GM12878 (cell line): ENCODE data around the gene ZNF3. TPM values are rescaled to one million over a fixed set of nuclear protein-coding genes. Genes with fewer than 3 reads are reported as not detected.

Source experiments
- ATAC-seq: fragments of 200-7000 bp; cut with Tn5 transposase; 3 replicates; pipeline ENCODE4 v1.9.1; 2020; ENCODE audit warnings: mild to moderate bottlenecking, moderate library complexity
- BruUV-seq: library from RNA; stranded (reverse); fragments of 400-500 nt; replicated peaks from 2 replicates; lab custom pipeline; 2021; lab: Mats Ljungman, UMichigan
- CTCF ChIA-PET: fragments of 300-600 bp; sonication (Branson Sonifier 250); formaldehyde crosslinking; extraction: SDS; loops from one replicate; lab custom pipeline; 2021; ENCODE audit warnings: inconsistent platforms; lab: Yijun Ruan, JAX
- POLR2A ChIA-PET: fragments of 350-600 bp; formaldehyde crosslinking; extraction: SDS; loops from one replicate; lab custom pipeline; 2021; ENCODE audit warnings: inconsistent platforms; lab: Charles Lee
- RAD21 ChIA-PET: fragments of 300-600 bp; sonication (Branson Sonifier 250); formaldehyde crosslinking; loops from one replicate; lab custom pipeline; 2023; ENCODE audit warnings: antibody characterized with exemption; ENCODE audit not compliant: unreplicated experiment; lab: Charles Lee
- SMC1A ChIA-PET: fragments of 300-600 bp; sonication (Branson Sonifier 250); formaldehyde crosslinking; loops from one replicate; lab custom pipeline; 2023; ENCODE audit not compliant: unreplicated experiment, uncharacterized antibody; lab: Charles Lee
- DNase-seq: peaks from one replicate; pipeline ENCODE4 v3.0.0-alpha.2; 2011; ENCODE audit warnings: low read depth, low spot score
- FAIRE-seq: peaks from 3 replicates; lab custom pipeline; 2011; peaks lifted over from hg19 to GRCh38; lab: Jason Lieb, UNC
- H2AFZ ChIP-seq: 2 replicates; pipeline ENCODE4 v1.6.0; 2011; ENCODE audit warnings: low read depth, low read length, control low read depth; ENCODE audit not compliant: control insufficient read depth
- H3K27ac ChIP-seq: 2 replicates; pipeline ENCODE4 v1.5.1; 2011; ENCODE audit warnings: control low read depth; ENCODE audit not compliant: control insufficient read depth, insufficient read depth
- H3K27me3 ChIP-seq, 2 experiments: replicated peaks in 1 of 2; 2 replicates each; pipeline versions ENCODE4 v1.6.0 to v1.6.1; 2011; ENCODE audit warnings: low read length in 1 of 2; ENCODE audit not compliant: control insufficient read depth in 2 of 2, insufficient read depth in 2 of 2
- H3K36me3 ChIP-seq, 2 experiments: 2 replicates each; pipeline ENCODE4 v1.5.1; 2011; ENCODE audit warnings: low read length in 1 of 2; ENCODE audit not compliant: control insufficient read depth in 2 of 2, insufficient read depth in 2 of 2
- H3K4me1 ChIP-seq: 2 replicates; pipeline ENCODE4 v1.6.1; 2011; ENCODE audit warnings: mild to moderate bottlenecking, low read length, moderate library complexity, mixed read lengths; ENCODE audit not compliant: control insufficient read depth, insufficient read depth
- H3K4me2 ChIP-seq: 2 replicates; pipeline ENCODE4 v1.6.0; 2011; ENCODE audit warnings: control low read depth; ENCODE audit not compliant: control insufficient read depth, insufficient read depth
- H3K4me3 ChIP-seq: fragments of 200-600 bp; sonication (generic); 2 replicates; pipeline ENCODE4 v1.5.1; 2016
- H3K79me2 ChIP-seq: 2 replicates; pipeline ENCODE4 v1.6.0; 2011; ENCODE audit warnings: low read length; ENCODE audit not compliant: control insufficient read depth, insufficient read depth
- H3K9ac ChIP-seq: 2 replicates; pipeline ENCODE4 v1.8.0; 2011; ENCODE audit warnings: low read length, control low read depth, mixed read lengths; ENCODE audit not compliant: control insufficient read depth, insufficient read depth
- H3K9me3 ChIP-seq: replicated peaks from 3 replicates; pipeline ENCODE4 v1.5.1; 2011; ENCODE audit warnings: mild to moderate bottlenecking, low read length; ENCODE audit not compliant: control insufficient read depth, insufficient read depth
- H4K20me1 ChIP-seq: 2 replicates; pipeline ENCODE4 v1.6.0; 2011; ENCODE audit not compliant: control insufficient read depth, insufficient read depth
- CHD4 ChIP-seq: fragments of 200-600 bp; sonication (generic); IDR thresholded peaks from 2 replicates; pipeline ENCODE4 v1.6.1; 2016; ENCODE audit warnings: mild to moderate bottlenecking
- ETV6 ChIP-seq, 2 experiments: fragments of 450-650 bp in 1 of 2; IDR thresholded peaks in 1 of 2; conservative IDR thresholded peaks in 1 of 2; 2 replicates each; pipeline ENCODE4 v1.6.1; 2014; ENCODE audit warnings: antibody characterized with exemption in 1 of 2, borderline replicate concordance in 1 of 2, low read depth in 1 of 2, mild to moderate bottlenecking in 1 of 2, moderate library complexity in 1 of 2
- NFYA ChIP-seq: IDR thresholded peaks from 2 replicates; pipeline ENCODE4 v1.6.1; 2011; ENCODE audit warnings: low read depth, mild to moderate bottlenecking, low read length, improper control_type of control experiment, borderline replicate concordance
- POLR2A ChIP-seq: IDR thresholded peaks from 2 replicates; pipeline ENCODE4 v1.6.1; 2011; ENCODE audit warnings: low read depth, mild to moderate bottlenecking, low read length
- WGBS: methylation state at CpG from one replicate; pipeline ENCODE4 v1.1.6; 2016; ENCODE audit warnings: low lambda C conversion rate; ENCODE audit not compliant: insufficient replicate concordance, insufficient coverage; ENCODE audit errors: missing lambda C conversion rate; 5-methylcytosine and 5-hydroxymethylcytosine counted together
- in situ Hi-C: fragments of 300-500 bp; cut with MboI; formaldehyde crosslinking; loops from 9 replicates; pipeline ENCODE4 v1.14.3; 2018; ENCODE audit warnings: mixed read lengths
- intact Hi-C: fragments of 100-400 bp; cut with micrococcal nuclease; formaldehyde crosslinking; loops from one replicate; pipeline ENCODE4 v1.14.2; 2022; ENCODE audit not compliant: unreplicated experiment
- polyA plus RNA-seq, 11 experiments: library from polyadenylated mRNA; depleted of rRNA in 4 of 11; unstranded in 6 of 11; stranded (reverse) in 5 of 11; fragments of >200 nt; fragmentation: Nextera tagmentation in 4 of 11; fragmentation: Illumina TruSeq in 1 of 11; extraction: Ambion mirVana in 4 of 11; extraction: Trizol in 1 of 11; gene quantifications; 1 replicate in 1 of 11; 2 replicates in 10 of 11; pipeline versions ENCODE4 v1.2.1 to v1.2.3, GENCODE V29; 2011 to 2016; ENCODE audit warnings: inconsistent platforms in 2 of 11, missing spikeins in 2 of 11, low read depth in 1 of 11
- total RNA-seq, 4 experiments: library from RNA; depleted of rRNA in 3 of 4; stranded (reverse); fragments of >200 nt in 3 of 4; fragmentation: Illumina TruSeq in 1 of 4; extraction: Trizol in 1 of 4; gene quantifications; 2 replicates each; pipeline versions ENCODE4 v1.2.1 to v1.2.3, GENCODE V29; 2013 to 2021
- TF ChIP-seq, protein P1 (sequence below): fragments of 450-650 bp; IDR thresholded peaks from 2 replicates; pipeline ENCODE4 v1.6.1; 2017; ENCODE audit warnings: mild to moderate bottlenecking, moderate library complexity
- TF ChIP-seq, protein P2 (sequence below): IDR thresholded peaks from 2 replicates; pipeline ENCODE4 v1.6.1; 2011; ENCODE audit warnings: low read depth, mild to moderate bottlenecking, low read length, moderate library complexity, borderline replicate concordance; ENCODE audit errors: extremely low read depth
- TF ChIP-seq, protein P3 (sequence below): IDR thresholded peaks from 2 replicates; pipeline ENCODE4 v1.6.1; 2012; ENCODE audit warnings: low read length, inconsistent platforms

ZNF3 gene
- total and polyA plus RNA-seq, 10 of the 15 experiments (the other 5 are each of a cell fraction or from before 2014, with no cell fraction given), result 17.2 to 37.4 (median 29.4) TPM

DNA sequence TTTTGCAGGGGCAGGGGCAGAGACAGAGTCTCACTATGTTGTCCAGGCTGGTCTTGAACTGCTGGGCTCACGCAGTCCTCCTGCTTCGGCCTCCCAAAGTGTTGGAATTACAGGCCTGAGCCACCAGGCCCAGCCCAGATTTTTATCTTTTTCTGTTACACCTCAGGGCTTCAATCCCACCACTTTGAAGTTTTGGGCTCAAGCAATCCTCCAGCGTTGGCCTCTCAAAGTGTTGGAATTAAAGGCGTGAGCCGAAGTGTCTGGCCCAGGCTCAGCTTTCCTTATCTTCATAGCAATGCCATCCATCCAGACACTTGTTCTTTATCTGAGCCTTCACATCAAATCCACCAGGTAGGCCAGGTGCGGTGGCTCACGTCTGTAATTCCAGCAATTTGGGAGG, 33.5 kb upstream of the ZNF3 start (continued):
- TF ChIP-seq, protein P1, sequence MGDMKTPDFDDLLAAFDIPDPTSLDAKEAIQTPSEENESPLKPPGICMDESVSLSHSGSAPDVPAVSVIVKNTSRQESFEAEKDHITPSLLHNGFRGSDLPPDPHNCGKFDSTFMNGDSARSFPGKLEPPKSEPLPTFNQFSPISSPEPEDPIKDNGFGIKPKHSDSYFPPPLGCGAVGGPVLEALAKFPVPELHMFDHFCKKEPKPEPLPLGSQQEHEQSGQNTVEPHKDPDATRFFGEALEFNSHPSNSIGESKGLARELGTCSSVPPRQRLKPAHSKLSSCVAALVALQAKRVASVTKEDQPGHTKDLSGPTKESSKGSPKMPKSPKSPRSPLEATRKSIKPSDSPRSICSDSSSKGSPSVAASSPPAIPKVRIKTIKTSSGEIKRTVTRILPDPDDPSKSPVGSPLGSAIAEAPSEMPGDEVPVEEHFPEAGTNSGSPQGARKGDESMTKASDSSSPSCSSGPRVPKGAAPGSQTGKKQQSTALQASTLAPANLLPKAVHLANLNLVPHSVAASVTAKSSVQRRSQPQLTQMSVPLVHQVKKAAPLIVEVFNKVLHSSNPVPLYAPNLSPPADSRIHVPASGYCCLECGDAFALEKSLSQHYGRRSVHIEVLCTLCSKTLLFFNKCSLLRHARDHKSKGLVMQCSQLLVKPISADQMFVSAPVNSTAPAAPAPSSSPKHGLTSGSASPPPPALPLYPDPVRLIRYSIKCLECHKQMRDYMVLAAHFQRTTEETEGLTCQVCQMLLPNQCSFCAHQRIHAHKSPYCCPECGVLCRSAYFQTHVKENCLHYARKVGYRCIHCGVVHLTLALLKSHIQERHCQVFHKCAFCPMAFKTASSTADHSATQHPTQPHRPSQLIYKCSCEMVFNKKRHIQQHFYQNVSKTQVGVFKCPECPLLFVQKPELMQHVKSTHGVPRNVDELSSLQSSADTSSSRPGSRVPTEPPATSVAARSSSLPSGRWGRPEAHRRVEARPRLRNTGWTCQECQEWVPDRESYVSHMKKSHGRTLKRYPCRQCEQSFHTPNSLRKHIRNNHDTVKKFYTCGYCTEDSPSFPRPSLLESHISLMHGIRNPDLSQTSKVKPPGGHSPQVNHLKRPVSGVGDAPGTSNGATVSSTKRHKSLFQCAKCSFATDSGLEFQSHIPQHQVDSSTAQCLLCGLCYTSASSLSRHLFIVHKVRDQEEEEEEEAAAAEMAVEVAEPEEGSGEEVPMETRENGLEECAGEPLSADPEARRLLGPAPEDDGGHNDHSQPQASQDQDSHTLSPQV, result no peak
- TF ChIP-seq, protein P2, sequence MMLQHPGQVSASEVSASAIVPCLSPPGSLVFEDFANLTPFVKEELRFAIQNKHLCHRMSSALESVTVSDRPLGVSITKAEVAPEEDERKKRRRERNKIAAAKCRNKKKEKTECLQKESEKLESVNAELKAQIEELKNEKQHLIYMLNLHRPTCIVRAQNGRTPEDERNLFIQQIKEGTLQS, result no peak
- TF ChIP-seq CHD4 (no peak), ETV6 (conservative IDR thresholded peaks at IDR 0.05 in 1 of 2, IDR thresholded peaks at IDR 0.05 in 1 of 2; ENCODE audit: borderline replicate concordance in 1 of 2, low read depth in 1 of 2) (no peak), NFYA (no peak)
- TF ChIP-seq, all 136 proteins: peak for 0

DNA sequence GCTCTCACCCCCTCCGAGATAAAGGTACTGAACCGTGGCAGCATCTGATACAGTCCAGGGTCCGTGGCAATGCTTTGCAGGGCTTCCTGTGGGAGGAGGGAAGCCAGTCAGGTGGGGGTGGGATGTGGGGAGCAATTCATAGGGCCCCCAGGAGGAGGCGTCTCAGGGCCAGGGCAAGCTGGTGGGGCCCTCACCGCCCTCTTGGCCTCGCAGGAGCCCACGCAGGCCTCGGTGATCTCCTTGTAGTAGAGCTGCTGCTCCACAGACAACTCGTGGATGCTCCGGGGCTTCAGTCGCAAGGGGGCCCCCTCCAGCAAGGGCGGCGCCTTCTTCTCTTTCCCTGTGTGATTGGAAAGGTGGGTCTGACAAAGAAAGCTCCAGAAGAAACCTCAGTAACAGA, 30.4 kb upstream of the ZNF3 start:
- CTCF ChIA-PET, result no interaction called here
- no peaks in the 10 kb centered on the region for H4K20me1 ChIP-seq
- H3K9ac ChIP-seq, result no peak overlapping the region
- in situ Hi-C loops (no loop called here), intact Hi-C loops (no loop called here)
- no peak for TF ChIP-seq POLR2A
- TF ChIP-seq, protein P3, sequence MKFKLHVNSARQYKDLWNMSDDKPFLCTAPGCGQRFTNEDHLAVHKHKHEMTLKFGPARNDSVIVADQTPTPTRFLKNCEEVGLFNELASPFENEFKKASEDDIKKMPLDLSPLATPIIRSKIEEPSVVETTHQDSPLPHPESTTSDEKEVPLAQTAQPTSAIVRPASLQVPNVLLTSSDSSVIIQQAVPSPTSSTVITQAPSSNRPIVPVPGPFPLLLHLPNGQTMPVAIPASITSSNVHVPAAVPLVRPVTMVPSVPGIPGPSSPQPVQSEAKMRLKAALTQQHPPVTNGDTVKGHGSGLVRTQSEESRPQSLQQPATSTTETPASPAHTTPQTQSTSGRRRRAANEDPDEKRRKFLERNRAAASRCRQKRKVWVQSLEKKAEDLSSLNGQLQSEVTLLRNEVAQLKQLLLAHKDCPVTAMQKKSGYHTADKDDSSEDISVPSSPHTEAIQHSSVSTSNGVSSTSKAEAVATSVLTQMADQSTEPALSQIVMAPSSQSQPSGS, result no peak
- TF ChIP-seq CHD4, result no peak
- RAD21 ChIA-PET, result no interaction called here
- no peak overlapping the region for H3K4me2 ChIP-seq
- FAIRE-seq (no peak), DNase-seq (no peak), ATAC-seq (no peak)
- no TSS peak for BruUV-seq
- H3K36me3 ChIP-seq, result peaks cover 5 to 9% of the 10 kb centered on the region in 2 experiments; a peak in 3 of 4 replicates
- no peak overlapping the region for H3K4me3 ChIP-seq
- no peaks in the 10 kb centered on the region for H3K4me1 ChIP-seq
- SMC1A ChIA-PET, result no interaction called here
- H3K9me3 ChIP-seq, result no peaks in the 10 kb centered on the region
- H3K79me2 ChIP-seq, result no peaks in the 10 kb centered on the region
- H2AFZ ChIP-seq, result no peak overlapping the region
- no peaks in the 10 kb centered on the region for H3K27me3 ChIP-seq
- POLR2A ChIA-PET, result interaction anchor here (1.8 kb wide), 1 partner anchor 10 kb away, joined by 6 read pairs; the partner anchor contains the start of gene AP4M1
- 92% methylated on average over 13 of the region's 13 CpGs for WGBS
- no peak overlapping the region for H3K27ac ChIP-seq
